ENCODE results near the gene LYVE1. TPM values are rescaled to one million over a fixed set of nuclear protein-coding genes. Genes with fewer than 3 reads are reported as not detected.
A peak's percentile ranks its signal among the peaks of the same experiment; 100 is the strongest.
"Not testable (repeated sequence)": the region's sequence is repeated elsewhere in the genome, so short reads cannot be mapped to it uniquely, and the experiment has no call there.

The LYVE1 gene
- total RNA-seq, 2 donors from 2014 or later, result 112 to 292 TPM

DNA sequence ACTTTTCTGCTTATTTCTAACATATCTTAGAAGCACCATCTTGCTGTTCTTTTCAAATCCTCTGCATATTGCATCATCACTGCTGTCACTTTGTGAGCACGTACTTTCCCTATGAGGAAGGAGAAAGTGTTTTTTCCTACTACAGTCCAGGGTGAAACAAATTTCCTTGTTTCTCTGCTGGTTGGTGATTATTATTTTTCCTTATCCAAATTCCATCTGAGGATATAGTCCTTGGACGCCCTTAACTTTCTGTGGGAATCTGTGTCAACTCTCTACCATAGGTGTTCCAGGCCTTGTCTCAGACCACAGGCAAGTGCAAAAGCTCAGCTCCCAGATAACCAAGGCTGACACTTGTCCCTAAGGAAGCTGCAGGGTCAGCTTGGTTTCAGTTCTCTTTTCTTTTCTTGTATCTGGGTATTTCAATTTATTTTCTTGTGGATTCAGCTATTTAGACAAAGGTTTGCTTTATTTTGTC, 29.4 kb upstream of the LYVE1 start:
- intact Hi-C loops (cut with DNase I), result no loop called here
- DNase-seq (ENCODE audit: low spot score), result no peak

DNA sequence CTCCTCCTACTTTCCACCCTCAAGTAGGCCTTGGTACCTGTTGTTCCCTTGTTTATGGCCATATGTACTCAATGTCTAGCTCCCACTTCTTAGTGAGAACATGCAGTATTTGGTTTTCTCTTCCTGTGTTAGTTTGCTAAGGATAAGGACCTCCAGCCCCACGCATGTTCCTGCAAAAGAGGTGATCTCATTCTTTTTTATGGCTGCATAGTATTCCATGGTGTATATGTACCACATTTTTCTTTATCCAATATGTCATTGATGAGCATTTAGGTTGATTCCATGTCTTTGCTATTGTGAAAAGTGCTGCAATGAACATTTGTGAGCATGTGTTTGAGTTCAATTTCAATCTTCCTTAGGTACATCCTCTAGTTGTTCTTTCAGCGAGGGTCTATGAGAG, 27.4 kb upstream of the LYVE1 start:
- DNase-seq (ENCODE audit: low spot score); intact Hi-C loops (cut with DNase I): not testable (repeated sequence)

DNA sequence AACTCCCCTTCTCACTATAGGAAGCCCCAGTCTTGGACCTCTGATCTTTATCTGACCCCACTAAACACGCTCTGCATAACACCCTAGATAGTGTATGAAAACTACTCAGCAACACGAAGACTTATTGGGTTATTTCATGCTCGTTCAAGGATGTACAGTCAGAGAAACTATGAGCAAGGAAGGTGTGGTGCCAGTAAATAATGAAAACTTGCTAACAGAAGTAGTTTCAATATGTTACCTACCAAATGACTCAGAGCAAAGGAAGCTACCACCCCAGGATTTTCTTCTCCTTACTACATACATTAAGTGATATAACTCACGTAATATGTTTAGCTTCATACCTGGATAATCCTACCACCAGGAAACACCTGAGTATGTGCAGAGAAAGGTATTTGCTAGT, 25.9 kb upstream of the LYVE1 start:
- DNase-seq (ENCODE audit: low spot score), result no peak
- intact Hi-C loops (cut with DNase I), result no loop called here

DNA sequence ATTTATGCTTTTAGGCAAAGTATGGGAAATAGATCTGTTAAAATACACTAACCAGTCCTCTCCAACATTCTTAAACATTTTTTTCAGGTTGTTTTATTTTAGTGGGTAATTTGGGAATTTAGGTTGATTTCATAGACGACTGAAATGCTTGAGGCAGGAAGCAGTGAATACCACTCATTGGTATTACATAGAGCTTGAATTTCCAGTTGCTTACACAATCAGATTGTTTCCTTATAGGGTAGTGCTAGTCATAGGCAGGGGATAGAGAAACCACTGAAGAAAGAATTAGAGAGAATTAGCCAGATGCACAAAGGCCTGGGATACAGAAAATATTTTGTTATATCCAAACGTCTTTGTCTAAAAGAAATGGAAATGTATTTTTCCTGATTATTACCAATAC, 23.9 kb upstream of the LYVE1 start:
- intact Hi-C loops (cut with DNase I), result no loop called here
- DNase-seq (ENCODE audit: low spot score), result no peak

DNA sequence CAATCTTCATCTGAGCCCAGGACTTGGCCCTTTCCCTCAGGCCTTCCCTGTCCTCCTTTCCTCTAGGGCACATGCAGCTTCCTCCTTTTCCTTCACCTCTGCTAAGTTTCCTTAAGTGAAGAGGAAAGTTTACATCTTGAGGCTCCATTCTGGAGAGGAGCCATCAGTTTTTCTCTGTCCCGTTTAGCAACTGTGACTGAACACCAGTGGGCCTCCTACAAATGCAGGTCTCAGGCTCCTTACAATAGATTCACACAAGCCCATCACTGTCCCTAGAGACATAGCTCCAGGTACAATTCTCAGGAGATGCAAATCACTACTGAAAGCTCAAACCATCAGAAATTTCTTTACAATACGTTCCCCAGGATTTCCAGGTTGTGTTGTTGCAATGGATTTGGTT, 23.3 kb upstream of the LYVE1 start:
- DNase-seq (ENCODE audit: low spot score), result no peak
- intact Hi-C loops (cut with DNase I), result no loop called here

DNA sequence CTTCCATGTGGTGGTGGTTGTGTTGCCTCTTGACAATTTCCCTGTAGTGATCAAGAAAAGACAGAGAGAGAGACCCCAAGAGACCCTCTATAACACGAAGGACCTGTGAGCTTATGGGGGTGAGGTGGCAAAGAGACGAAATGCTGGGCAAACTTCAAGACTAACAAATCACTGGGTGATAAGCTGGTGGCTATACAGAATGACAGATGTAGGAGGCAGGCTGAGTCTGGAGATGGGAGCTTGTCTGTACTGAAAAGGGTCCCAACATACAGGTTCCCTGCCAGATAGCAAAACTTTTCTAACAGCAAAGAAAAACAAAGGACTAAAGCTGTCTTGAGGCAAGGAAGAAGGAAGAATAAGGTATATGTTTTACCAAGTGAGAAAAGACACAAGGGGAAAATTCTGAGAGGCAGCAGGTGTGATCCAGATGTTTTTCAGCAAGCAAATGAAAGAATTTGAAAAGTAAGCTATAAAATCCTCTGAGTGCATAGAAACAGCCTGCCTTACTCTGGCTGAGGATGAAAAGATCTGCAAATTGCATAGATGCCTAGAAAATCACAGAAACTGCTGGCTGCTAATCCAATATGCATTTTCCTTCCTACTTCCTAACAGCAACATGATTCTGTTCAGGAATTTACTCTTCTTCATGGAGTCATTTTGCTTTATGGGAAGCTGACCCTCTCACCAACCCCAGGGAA, 21.9 kb upstream of the LYVE1 start:
- intact Hi-C loops (cut with DNase I), result no loop called here
- DNase-seq (ENCODE audit: low spot score), result no peak

DNA sequence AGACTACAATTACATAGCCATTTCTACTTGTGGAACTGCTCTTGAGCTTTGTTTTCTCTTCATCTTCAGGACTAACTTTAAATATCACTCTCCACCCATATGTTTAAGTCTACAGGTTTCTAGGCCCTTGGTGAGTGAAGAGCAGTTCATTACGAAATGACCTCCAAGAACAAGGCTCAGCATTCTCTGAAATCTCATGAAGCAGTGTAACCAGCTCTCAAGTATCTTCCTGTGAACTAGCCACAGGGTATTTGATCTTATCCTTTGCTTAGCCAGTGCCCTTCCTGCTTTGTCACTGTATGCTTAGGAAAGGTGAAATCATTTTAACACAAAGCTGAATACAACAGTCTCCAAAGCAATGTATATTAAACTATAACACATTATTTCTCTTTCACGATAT, 20.4 kb upstream of the LYVE1 start:
- intact Hi-C loops (cut with DNase I), result no loop called here
- no peak for DNase-seq (ENCODE audit: low spot score)

DNA sequence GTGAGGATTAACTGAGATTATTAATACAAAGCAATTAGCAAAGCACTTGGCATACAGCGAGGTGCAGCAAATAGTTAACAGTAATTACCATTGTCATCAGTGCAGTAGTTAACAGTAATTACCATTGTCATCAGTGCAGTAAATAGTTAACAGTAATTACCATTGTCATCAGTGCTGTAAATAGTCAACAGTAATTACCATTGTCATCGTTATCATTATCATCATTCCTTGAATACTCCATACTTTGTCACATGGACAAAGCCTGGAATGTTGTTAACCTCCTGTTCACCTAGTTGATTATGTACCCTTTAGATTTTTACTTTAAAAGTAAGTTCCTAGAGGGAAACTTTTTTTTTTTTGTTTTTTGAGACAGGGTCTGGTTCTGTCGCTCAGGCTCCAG, 19.5 kb upstream of the LYVE1 start:
- intact Hi-C loops (cut with DNase I), result no loop called here
- no peak for DNase-seq (ENCODE audit: low spot score)

DNA sequence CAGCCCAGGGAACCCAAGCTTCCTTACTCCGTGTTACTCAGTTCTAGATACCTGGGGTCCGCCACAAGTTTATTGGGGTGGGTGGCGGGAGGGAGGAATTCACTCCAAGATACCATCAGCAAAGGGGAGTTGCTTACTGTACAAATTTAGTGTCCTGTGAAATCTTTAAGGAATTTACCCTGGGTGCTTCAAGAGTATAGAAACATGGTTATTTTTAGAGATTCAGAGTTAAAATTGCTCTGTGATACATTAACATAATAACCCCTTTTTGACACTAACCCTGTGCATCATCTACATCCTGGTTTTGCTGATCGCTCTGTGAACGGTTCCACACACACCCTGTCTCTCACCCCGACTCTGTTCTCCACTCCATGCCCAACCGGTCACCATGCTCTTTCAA, 18.9 kb upstream of the LYVE1 start:
- DNase-seq (ENCODE audit: low spot score), result no peak
- intact Hi-C loops (cut with DNase I), result no loop called here

DNA sequence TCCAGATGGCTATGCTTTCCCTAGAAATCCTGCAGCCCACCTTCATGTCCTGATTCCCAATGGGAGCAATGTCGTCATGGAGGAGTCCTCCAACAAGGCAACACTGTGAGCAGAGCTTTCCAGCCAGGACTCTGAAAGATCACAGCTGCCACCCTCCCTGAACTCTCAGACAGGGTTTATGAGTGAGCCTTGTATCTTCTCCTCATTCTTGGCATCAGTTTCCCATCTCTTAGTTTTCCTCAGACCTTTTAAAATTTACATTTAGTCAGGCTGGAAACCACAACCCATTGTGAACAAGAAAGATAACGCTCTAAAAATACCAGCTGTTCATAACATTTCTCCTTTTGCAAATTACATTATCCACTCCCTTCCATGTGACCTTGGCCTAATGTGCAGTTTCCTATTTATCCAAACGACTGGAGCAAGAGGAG, 15.6 kb upstream of the LYVE1 start:
- intact Hi-C loops (cut with DNase I), result no loop called here
- no peak for DNase-seq (ENCODE audit: low spot score)

DNA sequence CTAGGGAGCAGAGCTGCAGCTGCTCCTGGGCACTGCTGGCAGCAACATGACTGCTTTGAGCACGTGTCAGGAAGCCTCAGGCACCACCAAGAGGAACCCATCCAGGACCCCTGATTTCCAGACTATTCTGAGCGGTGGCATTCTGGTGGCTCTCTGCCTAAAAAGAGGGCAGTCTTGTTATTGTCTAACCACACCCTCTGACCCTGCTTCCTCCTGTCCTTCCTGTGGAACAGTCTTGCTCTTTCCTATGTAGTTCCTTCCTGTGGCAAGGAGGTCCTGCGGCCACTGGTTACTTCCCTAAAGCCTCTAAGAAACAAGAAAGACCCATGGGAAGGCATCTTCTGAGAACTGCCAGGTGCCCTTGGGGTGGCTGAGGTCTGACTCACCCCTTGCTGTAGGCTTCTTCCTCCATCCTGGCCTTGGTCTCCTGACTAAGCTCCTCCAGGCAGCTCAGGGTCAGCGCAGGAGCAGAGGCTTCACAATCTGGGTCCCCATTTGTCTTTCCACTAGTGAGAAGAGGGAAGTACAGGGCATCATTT, 13.1 kb upstream of the LYVE1 start:
- intact Hi-C loops (cut with DNase I), result no loop called here
- DNase-seq (ENCODE audit: low spot score), result peak; percentile 82

DNA sequence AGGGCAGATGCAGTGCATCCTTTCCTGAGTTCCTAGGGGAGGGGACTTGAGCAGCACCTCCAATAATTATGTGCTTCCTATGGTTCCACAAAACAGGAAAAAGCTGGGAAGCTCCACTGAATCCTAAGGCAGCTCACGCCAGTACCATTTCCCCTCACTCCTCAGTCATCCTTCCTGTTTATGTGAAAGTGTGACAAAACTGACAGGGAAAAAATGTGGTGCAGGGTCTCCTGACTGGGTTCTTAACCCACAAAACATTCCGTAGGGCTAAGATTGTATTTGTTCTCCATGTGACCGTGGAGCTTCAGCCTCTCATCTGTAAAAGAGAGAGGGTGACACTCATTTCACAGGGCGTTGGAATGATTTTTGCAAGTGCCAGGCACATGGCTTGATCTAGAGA, 12.2 kb upstream of the LYVE1 start:
- DNase-seq (ENCODE audit: low spot score), result no peak
- intact Hi-C loops (cut with DNase I), result no loop called here

DNA sequence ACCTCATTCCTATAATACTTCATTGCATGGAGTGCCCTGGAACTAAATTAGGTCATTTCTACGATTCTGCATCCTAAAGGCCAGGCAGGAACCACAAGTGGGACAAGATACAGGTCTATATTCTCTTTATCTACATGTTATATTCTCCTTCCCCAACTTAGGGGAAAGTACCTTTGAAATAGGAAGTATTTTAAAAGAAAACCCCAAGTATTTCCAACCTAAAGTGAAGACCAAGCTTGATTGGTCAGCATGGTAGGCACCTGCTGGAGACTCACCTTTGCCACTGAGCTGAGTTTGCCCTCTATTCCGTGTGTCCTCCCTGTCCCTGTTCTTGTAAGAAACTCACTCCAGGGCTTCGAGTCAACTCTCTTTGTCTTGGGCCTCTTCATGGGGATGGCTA, 11.2 kb upstream of the LYVE1 start:
- intact Hi-C loops (cut with DNase I), result no loop called here
- DNase-seq (ENCODE audit: low spot score), result no peak

DNA sequence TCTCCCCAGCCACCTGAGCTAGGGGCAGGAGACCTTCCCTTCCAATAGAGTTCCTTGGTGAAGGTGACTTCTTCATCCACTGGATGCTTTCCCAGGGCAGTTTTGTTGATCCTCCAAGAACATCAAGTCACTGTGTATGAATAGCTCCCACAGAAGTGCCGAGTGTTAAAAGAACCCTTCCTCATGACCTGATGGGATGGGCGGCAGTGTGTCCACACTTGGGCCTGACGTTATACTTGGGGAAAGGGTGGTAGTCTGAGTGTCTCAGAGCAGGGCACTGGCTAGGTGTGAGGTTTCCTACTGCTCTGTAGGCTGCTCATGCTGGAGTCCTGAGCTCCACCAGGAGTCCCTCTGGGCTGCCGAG, 7.6 kb upstream of the LYVE1 start:
- intact Hi-C loops (cut with DNase I), result no loop called here
- no peak for DNase-seq (ENCODE audit: low spot score)

DNA sequence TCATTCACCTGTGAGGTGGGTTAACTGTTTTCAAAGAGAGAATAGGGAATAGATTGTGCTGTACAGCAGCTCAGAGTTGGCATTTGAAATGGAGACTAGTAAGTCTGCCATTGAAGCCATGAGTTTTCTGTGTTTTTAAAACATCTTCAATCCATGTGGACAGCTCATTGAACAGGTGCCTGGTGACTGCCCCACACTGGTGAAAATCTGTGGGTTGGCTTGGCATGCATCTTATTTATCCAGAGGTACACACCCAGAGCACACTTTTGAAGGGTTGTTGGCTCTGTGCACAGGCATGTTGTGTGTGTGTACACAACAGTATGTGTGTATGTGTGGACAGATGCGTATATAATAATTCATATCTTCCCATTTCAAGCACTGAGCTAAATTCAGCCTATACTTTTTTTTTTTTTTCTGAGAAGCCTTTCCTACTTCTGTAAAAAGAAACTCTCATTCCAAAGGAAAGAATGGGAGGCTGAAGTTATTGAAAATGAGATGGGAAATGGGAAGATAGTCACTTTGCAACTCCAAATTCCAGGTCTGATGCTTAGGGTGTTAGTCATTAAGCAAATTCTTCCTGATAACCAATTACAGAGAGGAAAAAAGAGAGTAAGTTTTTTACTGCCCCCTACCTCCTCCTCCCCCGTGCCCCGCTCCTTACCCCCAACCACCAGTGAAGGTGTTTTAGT, 7.0 kb upstream of the LYVE1 start:
- intact Hi-C loops (cut with DNase I), result no loop called here

DNA sequence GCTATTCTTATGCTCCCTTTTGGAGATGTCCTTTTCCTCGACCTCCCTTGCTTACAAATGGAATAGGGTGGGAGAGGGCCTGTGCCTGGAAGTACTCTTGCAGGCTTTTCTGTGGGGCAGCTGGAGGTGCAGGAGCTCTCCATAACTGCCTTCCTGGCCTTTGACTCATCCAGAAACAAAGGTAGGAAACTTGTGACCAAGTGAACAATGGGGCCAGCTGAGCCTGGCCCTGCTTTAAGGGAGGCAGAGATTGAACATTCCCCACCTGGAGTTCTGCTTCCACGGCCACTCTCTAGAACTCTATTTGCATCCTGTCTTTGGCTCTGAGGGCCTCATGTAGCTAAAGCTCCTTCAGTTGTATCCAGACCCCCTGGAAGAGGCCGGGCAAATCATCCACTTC, 5.1 kb upstream of the LYVE1 start:
- DNase-seq (ENCODE audit: low spot score), result no peak
- intact Hi-C loops (cut with DNase I), result no loop called here

More for the DNA sequence above, 7.0 kb upstream of the LYVE1 start:
- no peak for DNase-seq (ENCODE audit: low spot score)

DNA sequence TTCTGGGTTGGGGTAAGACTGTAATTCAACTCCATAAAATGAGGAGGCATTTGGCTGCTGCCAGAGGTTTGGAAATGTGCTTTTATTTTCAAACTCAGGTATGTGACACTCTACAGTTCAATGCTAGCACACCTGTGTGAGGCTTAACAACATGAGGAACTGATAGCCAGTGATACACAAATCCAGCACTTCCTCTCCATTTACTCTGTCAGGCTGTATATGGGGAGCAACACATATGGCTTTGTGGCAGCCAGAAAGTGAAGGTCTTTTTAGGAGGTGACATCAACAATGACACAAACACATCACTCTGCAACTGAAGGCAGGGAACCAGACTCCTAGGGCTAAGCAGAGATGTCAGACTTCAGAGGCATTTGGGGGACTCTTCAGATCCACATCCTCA, 4.6 kb upstream of the LYVE1 start:
- intact Hi-C loops (cut with DNase I), result no loop called here
- DNase-seq (ENCODE audit: low spot score), result no peak

DNA sequence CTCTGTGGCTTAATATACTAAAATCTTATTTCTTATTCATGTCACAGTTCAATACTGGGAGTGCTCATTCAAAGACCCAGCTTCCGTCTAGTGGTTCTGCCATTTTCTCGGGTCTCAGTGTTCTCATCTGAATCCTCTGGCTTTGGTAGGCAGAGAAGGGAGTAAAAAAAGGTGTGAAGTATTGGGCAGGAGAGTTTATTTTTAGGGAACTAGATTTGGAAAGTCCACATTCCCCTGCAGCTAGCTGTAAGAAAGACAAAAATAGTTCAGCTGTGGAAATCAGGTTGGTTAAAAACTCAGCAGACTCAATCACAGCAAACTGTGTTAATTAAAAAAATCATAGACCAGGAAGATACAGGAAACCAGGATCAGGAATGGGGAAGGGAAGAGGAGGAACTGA, 4.1 kb upstream of the LYVE1 start:
- intact Hi-C loops (cut with DNase I), result loop anchor here in 1 of 2 donors (1.0 kb wide), 1 partner anchor 32 kb away; no protein-coding TSS in a partner anchor
- no peak for DNase-seq (ENCODE audit: low spot score)

DNA sequence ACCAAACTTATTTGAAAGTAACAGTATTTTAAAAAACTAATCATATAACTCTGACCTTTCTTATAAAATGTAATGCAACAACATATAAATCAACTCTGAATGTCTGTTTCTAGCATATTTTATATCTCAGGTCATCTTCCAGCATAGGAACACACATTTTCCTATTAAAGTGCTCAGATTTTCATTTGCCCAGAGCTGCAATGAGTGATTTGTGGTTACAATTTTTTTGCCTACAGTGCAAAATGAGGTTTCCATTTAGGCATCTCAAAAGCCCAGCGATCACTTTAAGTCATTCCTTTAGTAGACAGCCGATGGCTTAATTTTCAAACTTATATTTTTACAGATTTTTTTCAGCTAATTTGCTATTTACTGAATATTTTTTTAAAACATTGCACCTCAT, 1.0 kb downstream of the LYVE1 start:
- intact Hi-C loops (cut with DNase I), result no loop called here

DNA sequence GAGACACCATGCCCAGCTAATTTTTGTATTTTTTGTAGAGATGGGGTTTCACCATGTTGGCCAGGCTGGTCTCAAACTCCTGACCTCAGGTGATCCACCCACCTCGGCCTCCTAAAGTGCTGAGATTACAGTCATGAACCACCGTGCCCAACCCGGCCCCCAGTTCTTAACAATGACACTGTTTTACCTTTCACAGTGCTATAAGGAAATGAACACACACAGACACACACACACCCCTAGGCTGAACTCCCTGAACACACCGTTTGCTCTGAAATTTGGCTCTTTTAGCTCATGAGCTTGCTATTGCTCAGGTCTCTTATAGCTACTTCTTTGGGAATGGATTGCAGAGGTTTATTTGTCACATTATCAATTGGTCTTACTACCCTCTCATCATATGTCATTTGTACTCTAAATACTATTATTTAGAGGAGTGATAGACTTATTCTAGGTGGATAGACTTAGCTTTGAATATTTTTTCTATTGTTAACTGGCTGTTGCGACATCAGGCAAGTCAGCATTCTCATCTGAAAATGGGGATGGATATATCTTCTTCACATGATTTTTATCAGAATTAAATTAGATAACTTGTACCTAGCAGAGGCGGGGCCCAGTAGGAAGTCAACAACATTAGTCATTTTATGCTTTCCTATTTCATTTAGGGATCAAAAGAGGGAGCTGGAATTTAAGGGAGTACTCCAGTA, 2.1 kb downstream of the LYVE1 start:
- intact Hi-C loops (cut with DNase I), result no loop called here
- DNase-seq (ENCODE audit: low spot score), result no peak

More for the DNA sequence above, 1.0 kb downstream of the LYVE1 start:
- DNase-seq (ENCODE audit: low spot score), result no peak

All from posterior vena cava (tissue), 2 donors.